WTC11 (cell line): ENCODE results near the gene TBL1XR1. TPM values are rescaled to one million over a fixed set of nuclear protein-coding genes. Genes with fewer than 3 reads are reported as not detected.

Experiments used
- ATAC-seq: fragments of 200-7000 bp; cut with Tn5 transposase; 2 replicates; pipeline ENCODE4 v1.10.0; 2021; ENCODE audit warnings: mild to moderate bottlenecking, moderate library complexity
- CTCF ChIA-PET: fragments of 300-600 bp; sonication (Branson Sonifier 250); formaldehyde crosslinking; loops from one replicate; lab custom pipeline; 2021; ENCODE audit warnings: antibody characterized with exemption; lab: Charles Lee
- POLR2A ChIA-PET: fragments of 350-600 bp; sonication (Branson Sonifier 250); formaldehyde crosslinking; loops from one replicate; lab custom pipeline; 2021; ENCODE audit warnings: antibody characterized with exemption; lab: Charles Lee
- DNase-seq: peaks from one replicate; pipeline ENCODE4 v3.0.0; 2021; ENCODE audit warnings: low spot score
- H3K27ac Mint-ChIP-seq: 2 replicates; pipeline ENCODE4 v1.8.0; 2021; ENCODE audit warnings: mixed read lengths
- H3K27me3 Mint-ChIP-seq: 2 replicates; pipeline ENCODE4 v1.8.0; 2021; ENCODE audit warnings: low read depth, mild to moderate bottlenecking, moderate library complexity, mixed read lengths
- H3K36me3 Mint-ChIP-seq: 2 replicates; pipeline ENCODE4 v1.8.0; 2021; ENCODE audit warnings: mixed read lengths
- H3K4me1 Mint-ChIP-seq: 2 replicates; pipeline ENCODE4 v1.8.0; 2022; ENCODE audit warnings: mixed read lengths
- H3K4me3 Mint-ChIP-seq: 2 replicates; pipeline ENCODE4 v1.8.0; 2021; ENCODE audit warnings: mild to moderate bottlenecking, moderate library complexity, mixed read lengths
- H3K9me3 Mint-ChIP-seq: 2 replicates; pipeline ENCODE4 v1.8.0; 2021; ENCODE audit warnings: mixed read lengths
- ARID4B ChIP-seq: sonication (generic); formaldehyde crosslinking; IDR thresholded peaks from 2 replicates; pipeline ENCODE4 v1.8.0; 2023; ENCODE audit warnings: missing genetic modification reagents, mild to moderate bottlenecking, borderline replicate concordance
- ATF1 ChIP-seq: sonication (generic); formaldehyde crosslinking; IDR thresholded peaks from 2 replicates; pipeline ENCODE4 v1.8.1; 2023; ENCODE audit warnings: mild to moderate bottlenecking, moderate library complexity, missing genetic modification reagents
- ATF3 ChIP-seq: sonication (generic); formaldehyde crosslinking; conservative IDR thresholded peaks from 2 replicates; pipeline ENCODE4 v1.8.1; 2022; ENCODE audit warnings: mild to moderate bottlenecking, missing genetic modification reagents
- CDX4 ChIP-seq: fragments of 250-450 bp; sonication (Bioruptor Pico); IDR thresholded peaks from 2 replicates; pipeline ENCODE4 v1.9.0; 2021; ENCODE audit warnings: moderate library complexity, mild to moderate bottlenecking, inconsistent platforms, borderline replicate concordance
- FOXJ3 ChIP-seq: sonication (generic); formaldehyde crosslinking; IDR thresholded peaks from 2 replicates; pipeline ENCODE4 v1.9.0; 2021; ENCODE audit warnings: missing genetic modification reagents, mild to moderate bottlenecking, borderline replicate concordance
- GRHL2 ChIP-seq: fragments of 250-450 bp; sonication (Bioruptor Pico); IDR thresholded peaks from 2 replicates; pipeline ENCODE4 v1.8.0; 2022; ENCODE audit warnings: mild to moderate bottlenecking, moderate library complexity; ENCODE audit not compliant: insufficient replicate concordance, severe bottlenecking
- GTF2I ChIP-seq: fragments of 250-450 bp; sonication (Bioruptor Pico); conservative IDR thresholded peaks from 2 replicates; pipeline ENCODE4 v1.4.0; 2021; ENCODE audit warnings: mild to moderate bottlenecking
- IRF2 ChIP-seq: sonication (generic); formaldehyde crosslinking; IDR thresholded peaks from 2 replicates; pipeline ENCODE4 v1.8.0; 2022; ENCODE audit warnings: low read depth, missing genetic modification reagents, borderline replicate concordance
- NR1H2 ChIP-seq: sonication (generic); formaldehyde crosslinking; IDR thresholded peaks from 2 replicates; pipeline ENCODE4 v1.9.0; 2021; ENCODE audit warnings: mild to moderate bottlenecking, moderate library complexity, missing genetic modification reagents
- OVOL2 ChIP-seq: fragments of 250-450 bp; sonication (Bioruptor Pico); IDR thresholded peaks from 2 replicates; pipeline ENCODE4 v1.9.0; 2021; ENCODE audit warnings: mild to moderate bottlenecking, borderline replicate concordance
- RELA ChIP-seq: sonication (generic); formaldehyde crosslinking; IDR thresholded peaks from 2 replicates; pipeline ENCODE4 v1.8.1; 2022; ENCODE audit warnings: missing genetic modification reagents, mild to moderate bottlenecking, borderline replicate concordance
- STAT6 ChIP-seq: sonication (generic); formaldehyde crosslinking; conservative IDR thresholded peaks from 2 replicates; pipeline ENCODE4 v1.8.1; 2023; ENCODE audit warnings: mild to moderate bottlenecking, low read depth, missing genetic modification reagents, moderate library complexity
- TCF7 ChIP-seq: sonication (generic); formaldehyde crosslinking; IDR thresholded peaks from 2 replicates; pipeline ENCODE4 v1.8.0; 2022; ENCODE audit warnings: mild to moderate bottlenecking, low read depth, missing genetic modification reagents, moderate library complexity
- USF1 ChIP-seq: sonication (generic); formaldehyde crosslinking; IDR thresholded peaks from 2 replicates; pipeline ENCODE4 v1.8.0; 2022; ENCODE audit warnings: mild to moderate bottlenecking, missing genetic modification reagents
- USF2 ChIP-seq: sonication (generic); formaldehyde crosslinking; IDR thresholded peaks from 2 replicates; pipeline ENCODE4 v1.8.1; 2023; ENCODE audit warnings: mild to moderate bottlenecking, missing genetic modification reagents, moderate library complexity
- ZBTB21 ChIP-seq: sonication (generic); formaldehyde crosslinking; IDR thresholded peaks from 2 replicates; pipeline ENCODE4 v1.8.1; 2023; ENCODE audit warnings: mild to moderate bottlenecking, missing genetic modification reagents, borderline replicate concordance
- ZMAT4 ChIP-seq: fragments of 250-450 bp; sonication (Bioruptor Pico); IDR thresholded peaks from 2 replicates; pipeline ENCODE4 v1.9.0; 2021; ENCODE audit warnings: mild to moderate bottlenecking
- ZNF396 ChIP-seq: fragments of 250-450 bp; sonication (Bioruptor Pico); IDR thresholded peaks from 2 replicates; pipeline ENCODE4 v1.8.0; 2021; ENCODE audit warnings: mild to moderate bottlenecking, moderate library complexity, borderline replicate concordance
- ZNF512 ChIP-seq: sonication (generic); formaldehyde crosslinking; IDR thresholded peaks from 2 replicates; pipeline ENCODE4 v1.8.1; 2022; ENCODE audit warnings: missing genetic modification reagents, borderline replicate concordance
- ZSCAN18 ChIP-seq: fragments of 250-450 bp; sonication (Bioruptor Pico); IDR thresholded peaks from 2 replicates; pipeline ENCODE4 v2.1.2; 2022; ENCODE audit warnings: mild to moderate bottlenecking, moderate library complexity
- total RNA-seq: library from RNA; stranded (reverse); gene quantifications from 3 replicates; pipeline ENCODE4 v1.2.3, GENCODE V29; 2021

Gene TBL1XR1
- total RNA-seq, 1 experiment from 2014 or later, result 148 TPM

GRCh38 chr3:176971613-176972174 lies 225.6 kb downstream of the TBL1XR1 start:
- no peak overlapping the region for H3K27ac Mint-ChIP-seq
- H3K27me3 Mint-ChIP-seq, result no peaks in the 10 kb centered on the region
- H3K9me3 Mint-ChIP-seq, result no peaks in the 10 kb centered on the region
- ChIA-PET POLR2A (no interaction called here), CTCF (no interaction called here)
- no peaks in the 10 kb centered on the region for H3K4me1 Mint-ChIP-seq
- DNase-seq, result no peak
- no peak overlapping the region for H3K4me3 Mint-ChIP-seq
- no peaks in the 10 kb centered on the region for H3K36me3 Mint-ChIP-seq
- TF ChIP-seq ZMAT4 (CRISPR knock-in tag) (no peak), USF2 (CRISPR knock-in tag) (no peak), ATF3 (CRISPR knock-in tag) (no peak)
- no peak for ATAC-seq

GRCh38 chr3:176970770-176971169 lies 226.5 kb downstream of the TBL1XR1 start:
- H3K27me3 Mint-ChIP-seq, result no peaks in the 10 kb centered on the region
- ChIA-PET CTCF (no interaction called here), POLR2A (no interaction called here)
- ATAC-seq, result no peak
- H3K27ac Mint-ChIP-seq, result no peak overlapping the region
- DNase-seq, result no peak
- no peaks in the 10 kb centered on the region for H3K9me3 Mint-ChIP-seq
- no peaks in the 10 kb centered on the region for H3K36me3 Mint-ChIP-seq
- no peaks in the 10 kb centered on the region for H3K4me1 Mint-ChIP-seq
- no peak overlapping the region for H3K4me3 Mint-ChIP-seq
- TF ChIP-seq ZNF512 (CRISPR knock-in tag) (no peak), ATF3 (CRISPR knock-in tag) (no peak), GTF2I (CRISPR knock-in tag) (no peak), ZSCAN18 (CRISPR knock-in tag) (no peak), FOXJ3 (CRISPR knock-in tag) (no peak), STAT6 (CRISPR knock-in tag) (no peak), RELA (no peak), ARID4B (CRISPR knock-in tag) (no peak), IRF2 (no peak), ZNF396 (no peak), ATF1 (CRISPR knock-in tag) (no peak), TCF7 (no peak), CDX4 (no peak), GRHL2 (CRISPR knock-in tag) (no peak), OVOL2 (CRISPR knock-in tag) (no peak), NR1H2 (CRISPR knock-in tag) (no peak), ZBTB21 (CRISPR knock-in tag) (no peak), USF1 (CRISPR knock-in tag) (no peak)
